ENCODE results near the gene MTFR2.

- TF ChIP-seq POLR2A (IDR thresholded peaks at IDR 0.05; ENCODE audit: extremely low read depth, insufficient read length), result no peak
- no peak for TF ChIP-seq CTCF (IDR thresholded peaks at IDR 0.05; ENCODE audit: low read depth, low read length)
- no peak for TF ChIP-seq MAX (IDR thresholded peaks at IDR 0.05; ENCODE audit: low read depth, low read length)
Measured at GRCh38 chr6:136188486-136188885, 61.6 kb downstream of the MTFR2 start.

All from NB4 (cell line).